Gastrocnemius medialis (tissue), 4 donors: ENCODE data around the gene ASPRV1. TPM values are rescaled to one million over a fixed set of nuclear protein-coding genes. Genes with fewer than 3 reads are reported as not detected.

Experiments used
- ATAC-seq, 2 donors: fragments of 150-250 bp; one replicate each; pipeline ENCODE4 v1.9.1; 2016
- DNase-seq, 2 donors: peaks; one replicate each; pipeline ENCODE4 v3.0.0-alpha.2; 2019
- H3K27ac ChIP-seq, 4 donors: fragments of 200-600 bp; sonication (generic); 1 replicate in 1 of 4; 2 replicates in 3 of 4; pipeline ENCODE4 v1.5.1; 2016 to 2018; ENCODE audit warnings: mild to moderate bottlenecking in 2 of 4, moderate library complexity in 1 of 4
- H3K27me3 ChIP-seq, 3 donors: fragments of 200-600 bp; sonication (generic) in 2 of 3; 1 replicate in 1 of 3; 2 replicates in 2 of 3; pipeline versions ENCODE4 v1.5.1 to v1.6.0; 2016 to 2019; ENCODE audit warnings: mild to moderate bottlenecking in 1 of 3, moderate library complexity in 1 of 3
- H3K36me3 ChIP-seq, 2 donors: fragments of 200-600 bp; sonication (generic) in 1 of 2; one replicate each; pipeline ENCODE4 v1.5.1; 2017 to 2018
- H3K4me1 ChIP-seq, 2 donors: fragments of 200-600 bp; sonication (generic) in 1 of 2; one replicate each; pipeline ENCODE4 v1.5.1; 2016 to 2017; ENCODE audit warnings: mild to moderate bottlenecking in 2 of 2
- H3K4me3 ChIP-seq, 4 donors: fragments of 200-600 bp; sonication (generic) in 3 of 4; 1 replicate in 1 of 4; 2 replicates in 3 of 4; pipeline ENCODE4 v1.5.1; 2016 to 2019; ENCODE audit warnings: mild to moderate bottlenecking in 2 of 4
- H3K9me3 ChIP-seq, 3 donors: fragments of 200-600 bp; sonication (generic) in 2 of 3; 1 replicate in 1 of 3; 2 replicates in 2 of 3; pipeline ENCODE4 v1.5.1; 2016 to 2019
- POLR2A ChIP-seq, 2 donors: fragments of 450-650 bp; IDR thresholded peaks; one replicate each; pipeline ENCODE4 v1.6.1; 2017; ENCODE audit warnings: antibody characterized with exemption in 2 of 2, mild to moderate bottlenecking in 2 of 2, moderate library complexity in 2 of 2
- in situ Hi-C, 4 donors: fragments of 200-750 bp; cut with MboI; loops; one replicate each; pipeline versions ENCODE4 v1.15.0 to v1.8.0; 2017; ENCODE audit warnings: low sequenced_read_pairs in 4 of 4
- intact Hi-C: fragments of 100-400 bp; cut with DNase I; formaldehyde crosslinking; loops from one replicate; pipeline ENCODE4 v1.15.1; 2023; ENCODE audit warnings: low total_unique reads
- total RNA-seq, 4 donors: library from RNA; depleted of rRNA; stranded (reverse); fragments of >200 nt; gene quantifications; one replicate each; pipeline versions ENCODE4 v1.1.0 to v1.2.3, GENCODE V29; 2016
- TF ChIP-seq, protein P1 (sequence below), 5 experiments: fragments of 450-650 bp in 3 of 5; fragments of 200-600 bp in 2 of 5; sonication (generic) in 2 of 5; IDR thresholded peaks in 4 of 5; conservative IDR thresholded peaks in 1 of 5; 1 replicate in 4 of 5; 2 replicates in 1 of 5; pipeline ENCODE4 v1.5.1; 2016 to 2019; ENCODE audit warnings: antibody characterized with exemption in 5 of 5, mild to moderate bottlenecking in 3 of 5, moderate library complexity in 3 of 5

The ASPRV1 gene
- total RNA-seq, 4 donors from 2014 or later = 0.39 to 3.1 (median 0.61) TPM

DNA sequence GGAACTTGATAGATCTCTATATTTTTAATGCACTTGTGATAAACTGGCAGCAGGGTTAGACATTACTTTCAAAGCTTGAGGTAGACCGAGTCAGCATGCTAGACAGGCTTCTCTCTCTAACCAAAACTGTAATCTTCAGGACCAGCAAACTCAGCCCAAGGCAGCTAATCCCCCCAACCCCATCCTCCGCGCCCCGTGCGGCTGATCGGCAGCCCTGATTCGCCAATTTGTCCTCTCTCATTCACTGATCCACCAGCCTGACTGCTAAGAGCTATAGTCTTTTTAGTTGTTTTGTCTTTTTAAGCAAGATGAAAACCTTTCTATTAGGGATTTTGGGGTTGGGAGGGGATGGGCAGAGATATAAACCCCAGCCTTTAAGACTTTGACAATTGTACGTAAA is 20.7 kb downstream of the ASPRV1 start:
- in situ Hi-C loops (no loop called here), intact Hi-C loops (no loop called here)
- Histone ChIP-seq H3K4me1 (no peaks in the 10 kb centered on the region), H3K27me3 (no peaks in the 10 kb centered on the region), H3K27ac (no peak overlapping the region), H3K36me3 (peaks cover 2 to 56% of the 10 kb centered on the region in 2 donors), H3K4me3 (no peak overlapping the region), H3K9me3 (no peaks in the 10 kb centered on the region)
- DNase-seq = no peak
- no peak for ATAC-seq
- TF ChIP-seq, protein P1, sequence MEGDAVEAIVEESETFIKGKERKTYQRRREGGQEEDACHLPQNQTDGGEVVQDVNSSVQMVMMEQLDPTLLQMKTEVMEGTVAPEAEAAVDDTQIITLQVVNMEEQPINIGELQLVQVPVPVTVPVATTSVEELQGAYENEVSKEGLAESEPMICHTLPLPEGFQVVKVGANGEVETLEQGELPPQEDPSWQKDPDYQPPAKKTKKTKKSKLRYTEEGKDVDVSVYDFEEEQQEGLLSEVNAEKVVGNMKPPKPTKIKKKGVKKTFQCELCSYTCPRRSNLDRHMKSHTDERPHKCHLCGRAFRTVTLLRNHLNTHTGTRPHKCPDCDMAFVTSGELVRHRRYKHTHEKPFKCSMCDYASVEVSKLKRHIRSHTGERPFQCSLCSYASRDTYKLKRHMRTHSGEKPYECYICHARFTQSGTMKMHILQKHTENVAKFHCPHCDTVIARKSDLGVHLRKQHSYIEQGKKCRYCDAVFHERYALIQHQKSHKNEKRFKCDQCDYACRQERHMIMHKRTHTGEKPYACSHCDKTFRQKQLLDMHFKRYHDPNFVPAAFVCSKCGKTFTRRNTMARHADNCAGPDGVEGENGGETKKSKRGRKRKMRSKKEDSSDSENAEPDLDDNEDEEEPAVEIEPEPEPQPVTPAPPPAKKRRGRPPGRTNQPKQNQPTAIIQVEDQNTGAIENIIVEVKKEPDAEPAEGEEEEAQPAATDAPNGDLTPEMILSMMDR (IDR thresholded peaks at IDR 0.05 in 4 of 5, conservative IDR thresholded peaks at IDR 0.05 in 1 of 5) = no peak
- no peak for TF ChIP-seq POLR2A (IDR thresholded peaks at IDR 0.05)

DNA sequence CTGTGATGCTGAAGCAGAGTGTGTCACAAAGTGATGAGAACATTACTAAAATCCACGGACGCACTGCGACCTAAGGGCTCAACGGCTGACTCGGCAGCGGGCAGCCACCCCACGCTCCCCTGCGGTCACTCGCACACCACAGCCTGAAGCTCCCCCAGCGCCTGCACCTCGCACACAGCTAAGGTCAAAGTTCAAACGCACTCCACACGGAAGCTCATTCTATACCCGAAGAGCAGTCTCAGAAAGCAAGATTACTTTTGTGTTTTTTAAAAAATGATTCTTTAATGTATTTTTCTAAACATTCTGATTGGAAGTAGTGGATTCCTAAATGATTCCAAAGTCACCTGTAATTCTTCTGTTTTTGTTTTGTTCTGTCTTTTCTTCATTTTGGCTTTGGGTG is 21.7 kb downstream of the ASPRV1 start:
- ATAC-seq = no peak
- in situ Hi-C loops (no loop called here), intact Hi-C loops (no loop called here)
- H3K9me3 ChIP-seq = no peaks in the 10 kb centered on the region
- TF ChIP-seq POLR2A (IDR thresholded peaks at IDR 0.05) = no peak
- TF ChIP-seq, protein P1 (IDR thresholded peaks at IDR 0.05 in 4 of 5, conservative IDR thresholded peaks at IDR 0.05 in 1 of 5) = no peak
- no peak overlapping the region for H3K27ac ChIP-seq
- no peak for DNase-seq
- H3K4me3 ChIP-seq = no peak overlapping the region
- H3K27me3 ChIP-seq = no peaks in the 10 kb centered on the region
- H3K36me3 ChIP-seq = peaks cover 2 to 65% of the 10 kb centered on the region in 2 donors
- no peaks in the 10 kb centered on the region for H3K4me1 ChIP-seq

DNA sequence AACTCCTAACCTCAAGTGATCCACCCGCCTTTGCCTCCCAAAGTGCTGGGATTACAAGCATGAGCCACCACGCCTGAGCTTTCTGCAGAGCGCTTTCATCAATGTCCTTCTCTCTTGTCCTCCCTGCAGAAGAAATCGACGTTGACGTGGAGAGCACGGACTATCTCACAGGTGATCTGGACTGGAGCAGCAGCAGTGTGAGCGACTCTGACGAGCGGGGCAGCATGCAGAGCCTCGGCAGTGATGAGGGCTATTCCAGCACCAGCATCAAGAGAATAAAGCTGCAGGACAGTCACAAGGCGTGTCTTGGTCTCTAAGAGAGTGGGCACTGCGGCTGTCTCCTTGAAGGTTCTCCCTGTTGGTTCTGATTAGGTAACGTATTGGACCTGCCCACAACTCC is 23.5 kb downstream of the ASPRV1 start:
- TF ChIP-seq POLR2A (IDR thresholded peaks at IDR 0.05) = no peak
- TF ChIP-seq, protein P1 (IDR thresholded peaks at IDR 0.05 in 4 of 5, conservative IDR thresholded peaks at IDR 0.05 in 1 of 5) = no peak
- in situ Hi-C loops (no loop called here), intact Hi-C loops (no loop called here)
- no peak for DNase-seq
- Histone ChIP-seq H3K9me3 (no peaks in the 10 kb centered on the region), H3K27ac (no peak overlapping the region), H3K4me1 (peaks cover 7 to 14% of the 10 kb centered on the region in 2 donors), H3K4me3 (no peak overlapping the region), H3K36me3 (peaks cover 0 to 71% of the 10 kb centered on the region in 2 donors), H3K27me3 (no peaks in the 10 kb centered on the region)
- no peak for ATAC-seq

DNA sequence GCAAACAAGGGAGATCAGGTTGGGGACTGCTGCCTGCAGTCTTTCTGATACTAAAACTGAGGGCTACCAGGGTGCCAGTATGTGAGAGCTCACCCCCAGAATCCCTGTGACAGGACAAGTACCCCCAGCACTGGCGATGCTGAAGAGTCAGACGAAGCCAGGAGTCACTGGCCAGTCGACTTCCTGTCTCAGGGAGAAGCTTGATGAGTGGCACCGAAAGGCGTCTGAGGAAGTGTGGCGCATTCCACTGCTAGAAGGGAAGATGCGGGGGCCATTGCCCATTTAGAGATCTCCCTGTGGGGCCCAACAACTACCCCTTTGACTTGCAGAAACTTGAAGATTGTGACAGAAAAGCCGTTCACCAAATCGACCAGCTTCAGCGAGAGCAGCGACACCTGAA is 24.5 kb downstream of the ASPRV1 start:
- Histone ChIP-seq H3K9me3 (no peaks in the 10 kb centered on the region), H3K36me3 (peaks cover 0 to 71% of the 10 kb centered on the region in 2 donors), H3K4me1 (peaks cover 13 to 21% of the 10 kb centered on the region in 2 donors), H3K27ac (no peak overlapping the region), H3K4me3 (no peak overlapping the region), H3K27me3 (no peaks in the 10 kb centered on the region)
- TF ChIP-seq POLR2A (IDR thresholded peaks at IDR 0.05) = no peak
- TF ChIP-seq, protein P1 (IDR thresholded peaks at IDR 0.05 in 4 of 5, conservative IDR thresholded peaks at IDR 0.05 in 1 of 5) = no peak
- intact Hi-C loops (no loop called here), in situ Hi-C loops (no loop called here)
- ATAC-seq (no peak), DNase-seq (no peak)

DNA sequence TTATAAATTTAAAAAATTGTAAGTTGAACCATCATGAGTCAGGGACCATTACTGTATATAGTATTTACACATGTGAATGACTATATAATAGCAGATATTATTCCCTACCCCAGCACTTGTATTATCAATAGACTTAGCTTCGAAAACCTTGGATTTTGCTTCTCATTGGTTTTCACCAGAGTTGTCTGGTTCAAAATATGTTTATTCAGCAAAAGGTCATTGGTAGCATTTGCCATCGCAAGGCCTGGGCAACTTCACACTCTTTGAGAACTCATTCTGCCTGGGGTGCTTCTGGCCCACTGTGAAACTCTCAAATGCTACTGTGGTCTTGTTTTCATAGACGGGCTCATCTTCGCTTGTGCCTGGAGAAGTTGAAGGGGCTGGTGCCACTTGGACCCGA is 26.4 kb downstream of the ASPRV1 start:
- Histone ChIP-seq H3K36me3 (peaks cover 0 to 57% of the 10 kb centered on the region in 2 donors), H3K27ac (no peak overlapping the region), H3K4me3 (no peak overlapping the region), H3K4me1 (peaks cover 16 to 25% of the 10 kb centered on the region in 2 donors), H3K9me3 (no peaks in the 10 kb centered on the region), H3K27me3 (no peaks in the 10 kb centered on the region)
- intact Hi-C loops = no loop called here
- no peak for DNase-seq
- no peak for ATAC-seq
- in situ Hi-C loops = no loop called here
- no peak for TF ChIP-seq POLR2A (IDR thresholded peaks at IDR 0.05)
- TF ChIP-seq, protein P1 (IDR thresholded peaks at IDR 0.05 in 4 of 5, conservative IDR thresholded peaks at IDR 0.05 in 1 of 5) = no peak
